HG02623 (cell line): Measurements from ENCODE around the gene GJE1.
"Not testable (repeated sequence)": the region's sequence is repeated elsewhere in the genome, so short reads cannot be mapped to it uniquely, and the experiment has no call there.

Experiments used
- ATAC-seq: cut with Tn5 transposase; IDR thresholded peaks from one replicate; pipeline ENCODE4 v1.9.1; 2021; ENCODE audit warnings: moderate library complexity; ENCODE audit not compliant: unreplicated experiment

The GJE1 gene, protein sequence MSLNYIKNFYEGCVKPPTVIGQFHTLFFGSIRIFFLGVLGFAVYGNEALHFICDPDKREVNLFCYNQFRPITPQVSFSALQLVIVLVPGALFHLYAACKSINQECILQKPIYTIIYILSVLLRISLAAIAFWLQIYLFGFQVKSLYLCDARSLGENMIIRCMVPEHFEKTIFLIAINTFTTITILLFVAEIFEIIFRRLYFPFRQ

DNA sequence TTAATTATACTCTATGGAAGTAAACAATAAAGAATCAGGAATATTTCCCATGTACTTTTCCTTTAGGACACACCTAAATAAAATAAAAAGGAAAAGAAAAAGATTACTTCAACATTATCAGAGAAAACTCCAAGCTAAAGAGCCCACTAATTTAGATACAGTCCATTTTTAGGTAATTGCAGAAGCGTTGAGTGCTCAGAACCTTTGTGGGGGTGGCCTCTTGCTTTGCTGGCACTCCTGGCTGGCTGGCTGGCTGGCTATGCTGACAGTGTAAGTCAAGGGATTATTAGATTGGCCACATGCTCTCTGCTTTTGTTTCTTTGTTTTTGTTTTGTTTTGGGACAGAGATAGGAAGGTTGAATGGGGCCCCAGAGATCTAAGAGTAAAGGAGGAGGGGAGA, at the start of gene GJE1:
Gene GJE1 (plus strand): TSS at position 301 of the 400 bp plus-strand sequence. CDS start 234 bp downstream, outside the sequence.
- no peak for ATAC-seq

DNA sequence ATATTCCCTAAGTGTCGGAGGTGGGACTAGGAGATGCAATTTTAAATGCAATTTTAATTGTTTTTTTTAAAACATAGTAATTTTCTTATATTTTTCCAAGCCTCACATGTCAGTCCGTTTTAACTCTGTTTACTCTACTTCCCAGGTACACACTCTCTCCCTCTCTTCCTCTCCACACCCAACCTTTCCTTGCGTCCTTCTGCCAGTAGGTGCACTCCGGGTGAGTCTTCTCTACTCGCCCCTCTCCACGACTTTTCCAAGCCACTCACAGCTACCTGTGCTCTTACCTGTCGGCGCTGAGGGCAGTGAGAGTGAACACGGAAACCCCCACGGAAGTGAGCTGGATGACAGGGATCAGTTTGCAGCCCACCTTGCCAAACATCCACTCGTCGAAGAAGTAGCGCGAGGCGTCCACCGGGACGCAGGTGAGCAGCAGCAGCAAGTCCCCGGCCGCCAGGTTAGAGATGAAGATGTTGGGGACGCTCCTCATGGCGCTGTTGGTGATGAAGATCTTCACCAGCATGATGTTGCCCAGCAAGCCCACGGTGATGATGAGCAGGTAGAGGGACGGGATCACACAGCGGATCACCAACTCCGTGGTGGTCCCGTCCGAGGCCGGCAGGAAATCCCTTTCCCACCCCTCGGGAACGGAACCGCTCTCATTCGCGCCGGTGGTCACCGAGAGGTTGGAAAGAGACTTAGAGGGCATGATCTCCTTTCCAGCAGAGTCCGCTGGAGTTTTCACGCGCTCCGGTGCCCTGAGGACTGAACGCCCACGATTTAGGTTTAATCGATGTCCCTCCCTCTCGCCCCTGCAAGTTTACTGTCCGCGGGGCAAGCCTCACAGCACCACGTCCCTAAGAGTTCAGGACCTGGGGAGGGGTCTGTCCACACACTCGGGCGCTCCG, 44.5 kb upstream of the GJE1 start:
- no peak for ATAC-seq

DNA sequence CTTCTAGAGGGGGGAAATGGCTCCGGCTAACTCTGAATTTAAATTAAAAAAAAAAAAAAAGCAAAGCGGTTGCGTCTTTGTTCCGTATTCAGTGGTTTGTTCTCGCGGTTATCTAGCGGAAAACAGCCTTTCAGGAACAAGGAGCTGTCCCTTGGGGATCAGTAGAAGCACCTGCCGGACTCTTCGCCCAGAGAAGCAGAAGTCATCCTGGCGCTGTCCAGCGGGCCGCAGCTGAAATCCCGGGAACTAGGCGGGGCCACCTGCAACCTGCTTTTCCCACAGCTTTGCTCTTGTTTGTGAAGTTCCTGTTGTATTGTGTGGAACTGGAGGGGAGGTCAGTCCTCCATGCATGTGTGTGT, 43.9 kb upstream of the GJE1 start:
- ATAC-seq, result no peak

DNA sequence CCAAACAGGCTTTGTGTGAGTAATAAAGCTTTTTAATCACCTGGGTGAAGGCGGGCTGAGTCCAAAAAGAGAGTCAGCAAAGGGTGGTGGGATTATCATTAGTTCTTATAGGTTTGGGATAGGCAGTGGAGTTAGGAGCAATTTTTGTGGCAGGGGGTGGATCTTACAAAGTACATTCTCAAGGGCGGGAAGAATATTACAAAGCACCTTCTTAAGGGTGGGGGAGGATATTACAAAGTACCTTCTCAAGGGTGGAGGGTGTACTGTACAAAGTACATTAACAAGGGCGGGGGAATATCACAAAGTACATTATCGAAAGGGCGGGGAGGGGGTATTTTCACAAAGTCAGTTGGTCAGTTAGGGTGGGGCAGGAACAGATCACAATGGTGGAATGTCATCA, 27.9 kb upstream of the GJE1 start:
- not testable (repeated sequence) for ATAC-seq

DNA sequence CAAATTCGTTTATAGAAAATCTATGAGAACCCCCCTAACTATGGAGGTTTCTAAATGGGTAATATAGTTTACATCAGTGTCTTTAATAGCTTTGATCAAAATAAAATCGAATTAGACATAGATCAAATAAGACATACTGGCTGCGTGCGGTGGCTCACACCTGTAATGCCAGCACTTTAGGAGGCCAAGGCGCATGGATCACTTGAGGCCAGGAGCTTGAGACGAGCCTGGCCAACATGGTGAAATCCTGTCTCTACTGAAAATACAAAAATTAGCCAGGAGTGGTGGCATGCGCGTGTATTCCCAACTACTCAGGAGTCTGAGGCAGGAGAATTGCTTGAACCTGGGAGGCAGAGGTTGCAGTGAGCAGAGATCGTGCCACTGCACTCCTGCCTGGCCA, 21.9 kb upstream of the GJE1 start:
- not testable (repeated sequence) for ATAC-seq

DNA sequence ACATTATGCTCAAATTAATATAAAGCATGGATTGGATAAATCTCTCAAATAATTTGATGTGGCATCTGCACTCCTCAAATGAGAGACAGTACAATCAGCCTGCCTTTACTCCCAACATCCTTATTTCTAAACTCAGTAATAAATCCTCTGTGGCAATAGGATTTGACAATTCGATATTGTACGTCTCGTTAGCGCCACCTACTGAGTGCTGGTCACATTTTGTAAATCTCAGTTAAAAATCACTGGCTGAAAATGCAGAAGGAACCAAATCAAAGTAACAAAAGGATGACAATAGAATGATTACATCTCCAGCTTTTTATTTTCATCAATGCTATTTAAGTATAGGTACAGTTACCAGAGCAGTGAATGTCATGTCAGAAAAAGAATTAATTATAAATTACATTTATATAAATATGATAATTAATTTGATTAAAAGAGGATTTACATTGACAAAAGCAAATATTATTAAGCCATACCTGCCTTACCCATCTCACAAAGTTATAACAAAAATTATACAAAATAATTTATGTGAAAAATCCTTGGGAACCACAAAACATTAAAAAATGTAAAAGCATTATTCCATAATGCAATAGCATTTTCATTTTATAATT, 20.2 kb upstream of the GJE1 start:
- ATAC-seq, result peak; percentile 65

DNA sequence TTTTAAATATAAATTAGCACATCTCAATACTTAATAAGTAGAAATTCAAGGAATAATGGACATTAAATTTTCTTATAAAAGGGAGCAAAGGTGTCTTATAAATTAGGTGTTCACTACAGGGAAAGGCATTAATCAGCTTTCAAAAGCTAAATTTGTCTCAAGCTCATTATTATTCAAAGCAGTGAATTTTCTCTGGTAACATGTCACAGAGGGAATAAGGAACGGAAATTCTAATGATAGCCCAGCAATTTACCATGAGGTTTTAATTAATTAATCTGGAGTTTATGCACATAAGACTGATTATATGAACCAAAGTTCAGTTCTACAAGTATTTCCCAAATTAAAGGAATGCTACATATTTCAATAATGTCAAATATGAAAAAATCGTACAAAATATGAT, 15.4 kb upstream of the GJE1 start:
- ATAC-seq, result no peak

DNA sequence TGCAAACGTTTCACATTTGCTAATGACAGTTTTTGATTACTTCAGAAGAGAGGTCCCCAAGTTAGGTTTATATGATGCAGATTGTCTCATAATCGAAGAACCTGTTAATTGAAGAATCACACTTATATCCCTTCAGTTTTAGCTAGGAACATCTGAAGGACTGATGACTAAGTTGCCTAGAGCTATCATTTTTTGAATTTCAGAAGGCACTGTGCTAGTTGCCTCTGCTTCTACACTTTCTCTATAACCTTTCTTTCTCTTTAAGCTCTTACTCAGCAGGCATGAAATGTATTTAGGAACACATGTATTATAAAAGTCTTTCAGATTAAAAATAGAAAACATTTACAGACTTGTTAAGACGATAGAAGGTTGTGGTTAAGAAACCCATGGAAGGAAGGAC, 14.4 kb upstream of the GJE1 start:
- no peak for ATAC-seq

DNA sequence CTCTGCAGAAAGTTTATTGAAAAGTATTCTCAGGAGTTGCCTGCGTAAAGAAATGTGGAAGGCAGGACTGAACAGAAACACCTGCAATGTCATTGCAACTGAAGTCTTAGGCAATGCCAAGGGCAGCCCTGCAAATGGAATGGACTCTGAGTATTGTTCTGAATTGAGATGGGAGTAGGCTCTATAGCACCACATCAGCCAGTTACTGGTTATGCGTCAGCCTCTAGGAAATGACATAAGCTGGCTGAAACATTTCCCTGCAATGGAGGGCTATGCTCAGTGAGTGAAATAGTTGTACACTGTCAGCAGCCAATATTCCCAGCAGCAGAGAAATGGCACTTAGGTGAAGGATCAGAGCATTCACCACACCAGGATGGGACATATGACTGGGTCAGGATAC, 13.8 kb upstream of the GJE1 start:
- no peak for ATAC-seq

DNA sequence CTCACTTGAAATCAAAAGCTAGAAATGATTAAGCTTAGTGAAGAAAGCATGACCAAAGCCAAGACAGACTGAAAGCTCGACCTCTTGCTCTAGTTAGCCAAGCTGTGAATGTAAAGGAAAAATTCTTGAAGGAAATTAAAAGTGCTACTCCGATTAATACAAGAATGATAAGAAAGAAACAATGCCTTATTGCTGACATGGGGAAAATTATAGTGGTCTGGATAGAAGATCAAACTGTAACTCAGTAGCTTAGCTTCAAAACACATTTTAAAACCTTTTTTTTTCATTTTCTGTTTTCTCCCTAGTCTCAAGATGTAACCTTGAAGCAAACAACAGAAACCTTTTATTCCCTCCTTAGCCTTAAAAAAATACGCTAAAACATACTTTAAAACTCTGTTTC, 11.4 kb upstream of the GJE1 start:
- no peak for ATAC-seq

DNA sequence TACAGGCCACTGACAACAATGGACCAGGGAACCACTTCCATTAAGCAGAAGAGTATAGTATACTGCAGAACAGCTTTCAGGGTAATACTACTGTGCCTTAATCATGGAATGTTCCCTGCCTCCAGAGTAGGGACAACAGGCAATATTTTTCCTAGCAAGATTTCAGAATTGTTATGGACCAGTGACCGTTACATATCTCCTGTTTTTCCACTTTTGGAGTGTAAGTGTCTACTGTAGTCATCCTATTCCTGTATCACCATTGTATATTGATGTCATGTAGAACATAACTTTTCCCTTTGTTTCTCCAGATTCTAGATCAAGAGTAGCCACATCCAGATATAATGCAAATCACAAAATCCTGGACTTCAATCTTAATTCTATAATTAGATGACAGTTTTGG, 1.9 kb upstream of the GJE1 start:
- no peak for ATAC-seq

DNA sequence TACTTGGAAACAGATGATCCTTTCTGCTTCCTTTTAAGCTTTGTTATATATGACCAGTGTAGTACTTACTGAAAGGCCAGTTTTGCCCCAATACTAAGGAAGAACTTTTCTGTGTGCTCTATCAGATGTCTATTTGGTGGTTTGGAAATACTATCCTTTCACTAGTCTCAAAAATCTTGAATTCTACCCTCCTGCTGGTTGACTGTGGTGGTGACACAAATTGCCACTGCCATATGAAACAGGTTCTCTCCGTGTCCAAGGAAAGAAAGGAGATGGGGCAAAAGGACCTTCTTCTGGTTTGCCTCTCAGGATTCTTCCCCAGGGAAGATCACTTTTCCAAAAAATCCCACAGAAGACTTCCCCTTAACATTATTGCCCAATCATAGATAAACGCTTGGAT, 6.2 kb downstream of the GJE1 start:
- ATAC-seq, result no peak

DNA sequence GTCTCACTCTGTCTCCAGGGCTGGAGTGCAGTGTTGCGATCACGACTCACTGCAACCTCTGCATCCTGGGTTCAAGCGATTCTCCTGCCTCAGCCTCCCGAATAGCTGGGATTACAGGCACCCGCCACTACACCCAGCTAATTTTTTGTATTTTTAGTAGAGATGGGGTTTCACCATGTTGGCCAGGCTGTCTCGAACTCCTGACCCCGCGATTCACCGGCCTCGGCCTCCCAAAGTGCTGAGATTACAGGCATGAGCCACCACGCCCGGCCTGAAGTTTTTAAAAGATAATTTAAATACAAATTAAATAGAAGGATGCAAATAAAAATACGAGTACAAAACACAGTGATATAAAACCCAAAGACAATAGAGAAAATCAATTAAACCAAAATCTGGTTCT, 8.8 kb downstream of the GJE1 start:
- not testable (repeated sequence) for ATAC-seq

DNA sequence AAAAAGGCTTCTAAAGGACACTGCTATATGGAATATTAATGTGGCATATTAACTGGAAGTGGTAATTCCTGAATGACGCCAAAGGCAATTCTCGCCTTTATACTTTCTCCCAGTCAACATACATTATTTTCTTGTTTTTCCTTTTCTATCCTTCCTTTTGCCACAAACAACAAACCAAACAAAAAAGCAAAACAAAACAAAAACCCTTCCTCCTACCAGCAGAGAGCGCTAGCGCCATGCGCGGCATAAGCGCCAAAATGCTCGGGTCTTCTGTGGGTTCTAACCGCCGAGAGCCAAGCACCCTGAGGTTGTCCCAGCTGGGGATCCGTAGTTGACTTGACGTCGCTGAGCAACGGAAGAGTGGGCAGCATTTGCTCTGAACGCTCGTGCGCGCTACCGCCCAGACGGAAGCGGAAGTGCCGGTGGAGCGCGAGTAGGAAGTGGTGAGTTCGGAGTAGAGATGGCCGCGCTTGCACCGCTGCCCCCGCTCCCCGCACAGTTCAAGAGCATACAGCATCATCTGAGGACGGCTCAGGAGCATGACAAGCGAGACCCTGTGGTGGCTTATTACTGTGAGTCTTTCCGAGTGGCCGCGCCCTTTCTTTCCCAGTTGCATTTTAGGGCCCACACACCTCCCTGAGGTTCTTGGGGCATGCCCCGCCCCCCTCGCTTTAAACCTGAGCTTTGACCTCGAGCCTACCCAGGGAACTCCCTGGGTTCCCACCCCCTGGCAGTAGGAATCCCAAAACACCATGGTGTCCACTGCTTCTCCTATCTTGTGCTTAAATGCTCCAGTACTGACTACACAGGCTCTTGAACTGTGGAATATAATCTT, 14.3 kb downstream of the GJE1 start, which contains the start of the genes NMBR and VTA1:
Gene NMBR (minus strand): TSS at position 295 of the 835 bp plus-strand sequence. CDS start 58,464 bp downstream, outside the sequence.
Gene VTA1 (plus strand): TSS at position 436 of the 835 bp plus-strand sequence. CDS start 25 bp downstream, at position 461.
- peak; percentile 100 for ATAC-seq

DNA sequence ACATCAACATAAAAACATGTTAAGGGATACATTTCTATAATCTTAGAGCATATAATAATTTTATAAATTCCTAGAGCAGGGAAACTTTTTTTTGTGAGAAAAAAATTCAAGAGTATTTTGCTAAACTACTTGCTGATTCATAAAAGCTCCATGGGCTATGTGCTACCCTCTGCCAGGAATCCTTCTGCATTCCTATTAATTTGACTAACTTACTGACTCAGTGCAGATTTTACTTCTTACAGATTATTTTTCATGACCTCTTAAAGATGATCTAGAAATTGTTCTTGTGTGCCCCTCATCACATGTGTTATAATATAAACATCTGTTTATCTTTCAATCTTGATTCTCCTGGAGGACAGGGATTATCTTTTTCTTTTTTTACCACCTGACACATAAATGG, 20.0 kb downstream of the GJE1 start:
- ATAC-seq, result no peak

DNA sequence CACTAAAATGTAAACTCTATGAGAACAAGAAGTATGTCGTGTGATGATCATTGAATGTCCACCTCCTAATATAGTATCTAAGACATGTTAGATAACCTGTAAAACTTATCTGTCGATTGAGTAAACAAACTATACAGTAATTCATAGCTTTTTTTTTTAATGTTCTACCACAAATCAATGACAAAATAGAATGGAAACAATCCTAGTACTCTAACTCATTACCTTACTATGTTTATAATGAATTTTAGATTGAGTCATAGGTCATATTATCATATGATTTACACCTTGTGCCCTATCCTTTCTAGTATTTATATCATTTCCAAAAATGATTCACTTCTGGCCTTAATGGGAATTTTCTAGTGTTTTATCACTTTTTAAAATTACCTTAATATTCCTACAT, 20.5 kb downstream of the GJE1 start:
- no peak for ATAC-seq

DNA sequence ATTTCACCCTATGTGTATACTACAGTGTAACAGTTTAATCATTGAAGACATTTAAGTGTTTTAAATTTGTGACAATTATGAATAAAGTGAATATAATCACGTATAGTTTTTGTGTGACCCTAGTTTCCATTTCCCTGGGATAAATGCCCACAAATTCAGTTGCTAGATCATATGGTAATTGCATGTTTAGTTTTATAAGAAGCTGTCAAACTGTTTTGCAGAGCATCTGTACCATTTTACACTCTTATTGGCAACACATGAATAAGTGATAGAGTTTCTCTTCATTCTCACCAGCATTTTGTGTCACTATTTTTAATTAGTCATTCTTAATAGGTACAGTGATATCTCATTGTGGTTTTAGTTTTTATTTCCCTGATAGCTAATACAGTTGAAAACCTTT, 21.6 kb downstream of the GJE1 start:
- ATAC-seq, result no peak

DNA sequence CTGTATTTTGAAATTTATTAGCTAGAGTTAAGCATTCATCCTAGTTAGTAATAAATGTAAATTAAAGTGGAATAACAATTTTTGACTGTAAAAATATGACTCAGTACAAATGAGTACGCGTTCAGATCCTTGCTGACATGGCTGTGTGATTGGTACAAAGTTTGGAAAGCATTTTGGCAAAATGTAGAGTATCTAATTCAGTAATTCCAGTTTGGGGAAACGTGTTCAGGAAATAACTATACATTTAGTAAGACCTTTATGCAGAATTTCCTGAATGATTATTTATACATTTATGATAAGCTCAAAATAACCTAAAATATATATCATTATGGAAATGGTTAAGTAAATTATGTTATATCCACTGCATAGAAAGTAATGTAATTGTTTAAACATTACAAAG, 22.4 kb downstream of the GJE1 start:
- ATAC-seq, result no peak

DNA sequence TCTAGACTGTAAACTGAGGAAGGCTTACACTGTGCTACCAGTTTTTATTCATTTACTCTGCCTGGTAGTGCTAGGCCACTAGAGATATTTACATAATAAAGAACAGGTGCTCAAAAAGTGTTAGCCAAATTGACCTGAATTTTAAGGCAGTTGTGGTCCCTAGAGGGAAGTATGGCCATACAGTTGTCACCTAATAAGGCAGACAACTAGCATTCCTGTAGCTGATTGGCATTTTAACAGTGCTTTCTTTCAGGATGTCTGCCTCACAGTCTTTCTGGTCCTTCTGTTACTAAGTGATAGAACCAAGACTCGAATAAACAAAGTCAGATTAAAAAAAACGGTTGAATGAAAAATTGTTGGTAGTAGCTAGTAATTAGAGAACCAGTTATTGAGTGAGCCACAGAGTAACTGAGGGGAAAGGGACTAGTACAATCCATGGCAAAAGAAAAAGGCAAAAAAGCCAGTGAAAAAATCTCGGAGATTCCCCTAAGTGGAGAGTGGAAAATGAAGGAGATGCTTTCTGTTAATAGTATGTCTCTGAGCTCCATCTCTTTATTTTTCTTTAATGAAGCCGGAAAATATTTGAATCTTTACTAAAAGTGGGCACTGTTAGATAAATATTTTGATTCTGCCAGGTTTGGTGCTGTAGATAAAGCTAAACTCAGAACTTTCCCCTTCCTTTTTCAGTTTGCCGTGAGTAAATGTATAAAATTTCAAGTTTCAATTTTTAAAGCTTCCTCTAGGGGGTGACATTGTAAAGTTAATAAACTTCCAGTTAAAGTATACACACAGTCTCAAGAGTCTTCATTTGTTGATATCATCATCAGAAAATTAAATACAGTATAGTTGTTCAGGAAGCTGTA, 23.4 kb downstream of the GJE1 start:
- no peak for ATAC-seq

DNA sequence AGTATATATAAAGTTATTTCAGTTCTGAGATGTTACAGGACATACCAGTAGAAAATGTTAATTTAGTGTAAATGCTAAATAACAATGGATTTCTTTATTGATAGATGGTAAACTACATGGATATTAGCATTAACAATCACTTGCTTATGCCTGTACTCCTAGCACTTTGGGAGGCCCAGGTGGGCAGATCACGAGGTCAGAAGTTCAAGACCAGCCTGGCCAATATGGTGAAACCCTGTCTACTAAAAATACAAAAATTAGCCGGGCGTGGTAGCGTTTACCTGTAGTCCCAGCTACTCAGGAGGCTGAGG, 24.0 kb downstream of the GJE1 start:
- not testable (repeated sequence) for ATAC-seq
